GM18517 (cell line): Measurements from ENCODE around the gene EPHB4.
"Not testable (repeated sequence)": the region's sequence is repeated elsewhere in the genome, so short reads cannot be mapped to it uniquely, and the experiment has no call there.

Source experiments
- ATAC-seq: cut with Tn5 transposase; IDR thresholded peaks from one replicate; pipeline ENCODE4 v1.9.1; 2021; ENCODE audit warnings: mild to moderate bottlenecking, moderate library complexity; ENCODE audit not compliant: unreplicated experiment

EPHB4 gene

DNA sequence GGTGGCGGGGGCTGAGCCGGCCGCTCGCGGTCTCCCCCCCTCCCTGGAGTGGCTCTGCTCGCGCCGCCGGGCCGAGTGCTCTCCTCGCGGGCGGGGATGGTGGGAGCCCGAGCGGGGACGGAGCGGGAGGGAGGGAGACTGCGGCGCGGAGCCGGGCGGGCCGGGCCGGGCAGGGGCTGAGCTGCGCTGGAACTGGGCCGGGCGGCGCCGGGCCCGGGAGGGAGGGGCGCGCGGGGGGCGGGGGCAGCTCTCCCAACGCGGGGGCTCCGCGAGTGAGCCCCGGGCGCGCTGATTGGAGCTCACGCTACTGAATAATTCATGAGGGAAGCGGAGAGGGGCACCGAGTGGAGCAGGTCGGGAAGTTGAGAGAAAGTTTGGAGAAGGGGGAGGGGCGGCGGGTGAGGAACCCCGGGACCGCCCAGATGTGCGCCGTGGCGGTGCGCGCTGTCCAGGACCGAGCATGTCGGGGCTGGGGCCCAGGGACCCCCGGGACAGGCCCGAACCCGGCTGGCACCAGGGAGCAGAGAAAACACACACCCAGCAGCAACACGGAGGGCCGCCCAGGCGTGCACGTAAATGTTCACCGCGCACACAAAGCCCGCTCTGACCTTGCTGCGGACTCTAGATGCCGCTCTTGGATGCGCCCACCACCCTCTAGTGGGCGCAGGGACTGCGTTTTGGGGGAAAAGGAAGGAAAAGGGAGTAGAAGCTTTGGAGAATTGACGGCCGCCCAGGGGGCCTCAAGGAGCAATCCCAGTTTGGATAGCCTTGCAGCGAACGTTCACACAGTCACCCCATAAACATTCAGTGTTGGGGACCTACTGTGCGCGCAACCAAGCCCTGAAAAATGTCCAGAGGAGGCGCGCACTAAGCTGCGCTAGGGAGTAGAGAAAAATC is at the start of gene EPHB4:
Gene EPHB4 (minus strand): TSS at position 194 of the 897 bp plus-strand sequence. CDS start 493 bp downstream, outside the sequence.
- ATAC-seq = no peak

DNA sequence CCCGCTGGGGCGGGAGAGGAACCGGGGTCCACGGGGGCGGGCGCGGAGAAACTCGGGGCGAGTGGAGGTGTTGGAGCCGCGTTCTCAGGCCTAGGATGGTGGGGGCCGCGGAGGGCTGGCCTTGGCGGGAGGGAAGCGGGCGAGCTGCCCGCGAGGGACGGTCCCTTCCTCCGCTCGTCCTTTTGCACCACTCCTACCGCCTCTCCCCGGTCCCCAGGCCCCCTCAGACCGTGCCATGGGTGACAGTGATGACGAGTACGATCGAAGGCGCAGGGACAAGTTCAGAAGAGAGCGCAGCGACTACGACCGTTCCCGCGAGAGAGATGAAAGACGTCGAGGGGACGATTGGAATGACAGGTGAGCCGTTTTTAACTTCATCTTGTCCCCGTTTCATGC is 48.0 kb upstream of the EPHB4 start:
- no peak for ATAC-seq

DNA sequence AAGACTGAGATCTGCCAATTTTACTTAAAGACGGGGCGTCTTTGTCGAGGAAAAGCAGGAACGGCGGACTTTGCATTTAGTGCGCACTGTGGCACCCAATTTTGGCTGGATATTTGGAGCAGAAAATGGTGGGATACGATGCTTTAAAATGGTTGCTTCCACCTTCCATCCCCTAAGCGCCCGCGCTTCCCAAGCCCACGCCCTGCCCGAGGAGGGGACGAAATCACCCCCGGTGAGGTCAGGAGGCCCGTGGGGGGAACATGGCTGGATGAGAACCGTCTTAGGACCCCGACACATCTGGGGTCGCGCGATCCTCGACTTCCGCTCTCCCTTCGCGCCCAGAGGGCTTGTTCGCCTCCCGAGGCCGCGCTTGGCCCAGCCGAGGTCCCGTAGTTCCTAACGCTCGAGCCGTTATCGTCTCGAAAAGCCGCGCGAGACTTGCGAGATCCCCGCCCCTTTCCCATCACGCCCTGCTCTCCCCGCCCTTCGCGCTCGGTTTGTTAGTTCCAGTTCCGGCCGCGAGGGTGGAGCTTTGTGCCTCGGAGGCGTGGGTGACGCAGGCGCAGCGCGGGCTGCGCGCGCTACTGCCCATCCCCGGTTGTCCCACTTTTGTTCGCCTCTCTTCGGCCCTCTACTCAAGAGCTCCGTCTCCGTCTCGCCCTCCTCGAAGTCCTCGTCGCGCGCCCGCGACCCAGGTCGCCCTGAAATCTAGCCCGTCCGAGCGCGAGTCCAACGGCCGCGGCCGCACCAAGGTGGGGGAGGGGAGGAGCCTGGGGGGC is 47.4 kb upstream of the EPHB4 start, which contains the start of gene SRRT:
Gene SRRT (plus strand): TSS at position 527 of the 779 bp plus-strand sequence. CDS start 488 bp downstream, outside the sequence.
- peak; percentile 70 for ATAC-seq

DNA sequence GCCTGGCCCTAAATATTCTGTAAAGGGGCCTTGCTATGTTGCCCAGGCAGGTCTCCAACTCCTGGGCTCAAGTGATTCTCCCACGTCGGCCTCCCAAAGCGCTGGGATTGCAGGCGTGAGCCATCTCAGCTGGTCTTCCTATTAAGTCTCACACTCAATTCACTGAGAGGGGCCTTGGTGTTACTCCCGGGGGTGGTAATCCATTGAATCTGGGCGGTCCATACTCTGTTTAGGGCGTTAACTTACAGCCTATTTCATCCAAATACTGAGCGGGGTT is 46.9 kb upstream of the EPHB4 start:
- ATAC-seq = no peak

DNA sequence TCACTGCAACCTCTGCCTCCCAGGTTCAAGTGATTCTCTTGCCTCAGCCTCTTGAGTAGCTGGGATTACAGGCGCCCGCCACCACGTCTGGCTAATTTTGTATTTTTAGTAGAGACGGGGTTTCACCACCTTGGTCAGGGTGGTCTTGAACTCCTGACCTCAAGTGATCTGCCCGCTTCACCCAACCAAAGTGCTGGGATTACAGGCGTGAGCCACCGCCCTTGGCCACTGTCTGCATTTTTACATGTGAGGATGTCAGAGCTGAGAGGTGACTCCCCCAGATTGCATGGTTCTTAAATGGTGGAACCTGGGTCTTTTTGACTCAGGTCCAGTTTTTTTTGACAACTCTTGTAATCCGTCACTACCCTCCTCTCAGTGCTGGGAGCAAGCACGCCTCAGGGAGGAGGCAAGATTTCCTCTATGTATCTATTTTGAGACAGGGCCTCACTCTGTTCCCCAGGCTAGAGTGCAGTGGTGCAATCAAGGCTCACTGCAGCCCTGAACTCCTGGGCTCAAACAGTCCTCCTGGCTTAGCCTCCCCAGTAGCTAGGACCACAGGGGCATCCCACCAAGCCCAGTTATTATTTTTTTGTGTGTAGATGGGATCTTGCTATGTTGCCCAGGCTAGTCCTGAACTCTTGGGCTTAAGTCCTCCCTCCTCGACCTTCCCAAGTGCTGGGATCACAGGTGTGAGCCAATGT is 46.4 kb upstream of the EPHB4 start:
- ATAC-seq = no peak

DNA sequence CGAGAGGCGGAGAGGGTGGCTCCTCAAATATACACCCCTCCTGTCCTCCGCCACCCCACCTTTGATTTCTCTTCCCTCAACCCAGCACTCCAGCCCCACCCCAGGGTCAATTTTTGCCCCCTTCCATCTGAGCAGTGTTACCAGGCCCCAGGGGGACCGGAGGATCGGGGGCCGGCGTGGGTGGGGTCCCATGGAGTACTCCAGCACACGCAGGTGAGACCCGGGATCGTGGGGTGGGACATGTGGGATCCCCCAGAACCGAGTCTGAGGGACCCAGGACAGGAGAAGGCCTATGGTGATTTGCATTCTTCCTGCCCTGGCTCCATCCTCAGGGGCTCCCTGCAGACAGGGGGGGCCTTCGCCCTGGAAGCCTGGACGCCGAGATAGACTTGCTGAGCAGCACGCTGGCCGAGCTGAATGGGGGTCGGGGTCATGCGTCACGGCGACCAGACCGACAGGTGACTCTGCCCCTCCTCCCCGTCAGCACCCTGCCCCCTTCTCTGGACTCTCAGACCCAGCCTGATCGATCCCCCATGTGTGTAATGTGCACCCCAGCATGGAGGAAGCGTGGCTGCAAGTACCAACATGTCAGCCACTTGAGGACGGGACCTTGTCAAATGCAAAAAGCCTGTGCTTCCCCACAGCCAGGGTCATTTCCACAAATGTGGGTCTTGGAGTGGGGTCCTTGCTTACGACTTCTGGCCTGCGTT is 40.6 kb upstream of the EPHB4 start:
- no peak for ATAC-seq

DNA sequence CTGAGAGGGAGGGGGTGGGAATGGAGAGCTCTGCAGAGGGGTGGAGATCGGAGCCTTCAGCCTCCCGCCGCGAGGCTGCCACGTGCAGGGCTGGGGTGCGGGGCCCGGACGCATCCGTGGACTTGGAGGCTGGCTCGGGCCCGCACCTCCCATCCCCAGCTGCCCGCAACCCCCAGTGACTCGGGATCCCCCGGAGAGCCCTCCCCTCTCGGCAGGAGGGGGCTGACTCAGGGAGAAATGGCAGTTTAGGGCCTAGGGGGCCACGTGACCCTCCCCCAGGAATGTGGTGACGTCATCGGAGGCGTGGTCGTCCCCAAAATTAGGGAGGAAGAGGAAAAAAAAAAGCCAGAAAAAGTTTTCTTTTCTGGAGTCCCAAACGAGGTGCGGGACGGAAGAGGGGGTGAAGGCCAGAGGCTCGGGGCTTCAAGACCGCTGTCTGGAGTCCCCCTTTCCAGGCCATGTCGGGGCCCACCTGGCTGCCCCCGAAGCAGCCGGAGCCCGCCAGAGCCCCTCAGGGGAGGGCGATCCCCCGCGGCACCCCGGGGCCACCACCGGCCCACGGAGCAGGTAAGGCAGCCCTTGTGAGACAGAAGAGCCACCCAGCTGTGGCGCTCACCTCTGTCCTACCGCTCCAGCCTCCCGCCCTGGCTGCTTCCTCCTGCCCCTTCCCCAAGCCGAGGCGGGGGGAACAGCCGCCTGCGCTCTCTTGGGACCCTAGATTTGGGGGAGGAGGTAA is 39.9 kb upstream of the EPHB4 start, which contains the start of gene TRIP6:
Gene TRIP6 (plus strand): TSS at position 348 of the 736 bp plus-strand sequence. CDS start 111 bp downstream, at position 459.
- ATAC-seq = no peak

DNA sequence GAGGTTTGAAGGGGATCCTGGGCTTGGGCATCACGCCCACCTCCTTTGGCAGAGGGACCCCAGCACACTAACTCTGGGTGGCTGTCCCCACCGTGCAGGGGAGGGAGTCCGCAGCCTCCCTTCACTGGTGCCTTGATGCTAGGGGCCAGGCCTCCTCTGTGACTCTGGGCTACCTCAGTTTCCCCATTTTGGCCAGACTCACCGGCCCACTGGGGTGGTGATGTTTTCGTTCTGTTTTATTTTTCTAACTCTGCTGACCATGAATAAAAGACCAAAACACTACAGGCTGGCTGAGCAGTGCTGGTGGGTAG is 39.4 kb upstream of the EPHB4 start:
- no peak for ATAC-seq

DNA sequence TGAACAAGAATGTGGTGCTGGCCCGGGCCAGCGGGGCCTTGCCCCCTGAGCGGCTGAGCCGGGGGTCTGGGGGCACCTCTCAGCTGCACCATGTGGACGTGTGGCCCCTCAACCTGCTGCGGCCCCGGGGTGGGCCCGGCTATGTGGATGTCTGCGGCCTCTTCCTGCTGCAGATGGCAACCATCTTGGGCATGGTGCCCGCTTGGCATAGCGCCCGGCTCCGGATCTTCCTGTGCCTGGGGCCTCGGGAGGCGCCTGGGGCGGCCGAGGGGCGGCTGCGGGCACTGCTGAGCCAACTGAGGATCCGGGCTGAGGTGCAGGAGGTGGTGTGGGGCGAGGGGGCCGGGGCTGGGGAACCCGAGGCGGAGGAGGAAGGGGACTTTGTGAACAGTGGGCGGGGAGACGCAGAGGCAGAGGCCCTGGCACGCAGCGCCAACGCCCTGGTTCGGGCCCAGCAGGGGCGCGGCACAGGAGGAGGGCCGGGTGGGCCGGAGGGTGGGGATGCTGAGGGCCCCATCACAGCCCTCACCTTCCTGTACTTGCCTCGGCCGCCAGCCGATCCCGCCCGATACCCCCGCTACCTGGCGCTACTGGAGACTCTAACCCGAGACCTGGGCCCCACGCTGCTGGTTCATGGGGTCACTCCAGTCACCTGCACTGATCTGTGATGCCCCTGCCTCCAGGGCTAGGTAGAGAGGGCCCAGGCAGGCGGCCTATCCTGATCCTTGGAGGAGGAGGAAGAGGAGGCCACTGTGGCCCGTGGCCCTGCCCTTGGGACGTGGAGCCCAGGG is 38.8 kb upstream of the EPHB4 start:
- ATAC-seq = no peak

DNA sequence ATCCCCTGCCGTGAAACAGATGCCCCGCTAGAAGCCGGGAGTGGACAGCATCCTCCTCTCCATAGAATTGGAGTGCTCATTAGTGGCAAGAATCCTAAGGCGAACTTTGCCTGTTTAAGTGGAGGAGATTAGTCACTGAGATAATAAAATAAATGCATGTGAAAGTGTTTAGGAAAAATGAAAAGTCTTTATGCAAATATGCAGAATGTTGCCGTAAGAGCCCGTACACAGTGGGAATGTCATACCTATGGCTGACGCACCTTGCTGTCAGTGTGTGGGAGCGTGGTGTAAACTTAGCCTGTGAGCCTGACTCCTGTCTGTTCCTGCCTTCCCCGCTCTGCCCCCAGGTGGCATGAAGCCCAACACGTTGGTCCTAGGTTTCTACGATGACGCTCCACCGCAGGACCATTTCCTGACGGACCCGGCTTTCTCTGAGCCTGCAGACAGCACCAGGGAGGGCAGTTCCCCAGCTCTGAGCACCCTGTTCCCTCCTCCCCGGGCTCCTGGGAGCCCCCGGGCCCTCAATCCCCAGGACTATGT is 38.1 kb upstream of the EPHB4 start:
- no peak for ATAC-seq

DNA sequence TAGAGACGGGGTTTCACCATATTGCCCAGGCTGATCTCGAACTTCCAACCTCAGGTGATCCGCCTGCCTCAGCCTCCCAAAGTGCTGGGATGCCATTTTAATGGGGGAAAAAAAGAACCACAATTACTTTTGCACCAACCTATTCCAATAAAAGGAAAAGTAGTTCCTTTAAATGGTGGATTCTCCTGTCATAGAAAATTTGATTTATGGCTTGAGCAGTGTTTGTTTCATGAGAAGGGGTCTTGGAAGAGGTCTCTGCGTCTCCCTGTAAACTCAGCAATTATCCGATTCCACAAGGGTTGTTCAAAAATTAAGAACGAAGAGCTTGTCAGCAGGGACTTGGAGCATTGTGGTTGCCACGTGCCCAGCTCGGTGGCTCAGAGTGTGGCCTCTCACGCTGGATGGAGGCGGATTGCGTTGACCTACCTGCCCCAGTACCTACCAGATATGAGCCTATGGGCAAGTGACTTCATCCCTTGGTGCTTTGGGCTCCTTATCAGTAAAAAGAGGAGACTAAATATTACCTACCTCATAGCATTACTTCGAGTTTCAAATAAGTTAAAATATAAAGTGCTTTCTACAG is 37.0 kb upstream of the EPHB4 start:
- ATAC-seq = no peak

DNA sequence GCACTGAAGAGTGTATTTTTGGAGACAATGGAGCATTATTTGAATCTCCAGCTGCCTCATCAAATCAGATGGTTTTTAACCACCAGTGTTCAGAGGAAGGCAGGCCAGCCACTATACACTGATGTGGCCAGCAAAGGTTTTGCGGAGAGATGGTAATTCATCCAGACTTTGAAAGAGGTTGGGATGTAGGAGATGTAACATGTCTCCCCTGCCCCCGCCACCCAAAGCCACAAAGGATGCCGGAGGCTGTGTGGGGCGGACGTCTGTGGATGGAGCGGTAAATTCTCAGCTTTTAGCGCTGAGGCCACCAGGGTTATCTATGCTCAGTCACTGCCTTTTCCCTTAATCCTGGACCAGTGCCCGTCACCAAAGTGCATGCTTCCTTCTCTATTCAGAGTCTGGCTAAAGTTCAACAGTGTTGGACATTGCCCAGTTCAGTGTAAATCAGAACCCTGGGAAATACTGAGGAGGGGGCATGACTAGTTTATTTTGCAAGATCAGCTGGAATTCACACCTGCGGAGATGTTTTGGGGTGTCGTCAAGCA is 36.2 kb upstream of the EPHB4 start:
- ATAC-seq = no peak

DNA sequence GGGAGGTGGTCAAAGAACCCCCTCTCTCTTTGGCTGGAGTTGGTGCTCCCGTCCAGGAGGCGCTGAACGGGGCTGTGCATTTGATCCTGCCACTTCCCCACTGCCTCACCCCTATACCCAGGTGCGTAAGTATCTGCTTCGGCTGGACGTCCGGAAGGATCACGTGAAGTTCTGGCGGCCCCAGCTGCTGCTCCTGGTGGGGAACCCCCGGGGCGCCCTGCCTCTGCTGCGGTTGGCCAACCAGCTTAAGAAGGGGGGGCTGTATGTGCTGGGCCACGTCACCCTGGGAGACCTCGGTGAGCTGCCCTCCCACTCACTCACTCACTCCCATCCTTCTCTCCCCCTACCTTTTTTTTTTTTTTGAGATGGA is 34.3 kb upstream of the EPHB4 start:
- ATAC-seq = no peak

DNA sequence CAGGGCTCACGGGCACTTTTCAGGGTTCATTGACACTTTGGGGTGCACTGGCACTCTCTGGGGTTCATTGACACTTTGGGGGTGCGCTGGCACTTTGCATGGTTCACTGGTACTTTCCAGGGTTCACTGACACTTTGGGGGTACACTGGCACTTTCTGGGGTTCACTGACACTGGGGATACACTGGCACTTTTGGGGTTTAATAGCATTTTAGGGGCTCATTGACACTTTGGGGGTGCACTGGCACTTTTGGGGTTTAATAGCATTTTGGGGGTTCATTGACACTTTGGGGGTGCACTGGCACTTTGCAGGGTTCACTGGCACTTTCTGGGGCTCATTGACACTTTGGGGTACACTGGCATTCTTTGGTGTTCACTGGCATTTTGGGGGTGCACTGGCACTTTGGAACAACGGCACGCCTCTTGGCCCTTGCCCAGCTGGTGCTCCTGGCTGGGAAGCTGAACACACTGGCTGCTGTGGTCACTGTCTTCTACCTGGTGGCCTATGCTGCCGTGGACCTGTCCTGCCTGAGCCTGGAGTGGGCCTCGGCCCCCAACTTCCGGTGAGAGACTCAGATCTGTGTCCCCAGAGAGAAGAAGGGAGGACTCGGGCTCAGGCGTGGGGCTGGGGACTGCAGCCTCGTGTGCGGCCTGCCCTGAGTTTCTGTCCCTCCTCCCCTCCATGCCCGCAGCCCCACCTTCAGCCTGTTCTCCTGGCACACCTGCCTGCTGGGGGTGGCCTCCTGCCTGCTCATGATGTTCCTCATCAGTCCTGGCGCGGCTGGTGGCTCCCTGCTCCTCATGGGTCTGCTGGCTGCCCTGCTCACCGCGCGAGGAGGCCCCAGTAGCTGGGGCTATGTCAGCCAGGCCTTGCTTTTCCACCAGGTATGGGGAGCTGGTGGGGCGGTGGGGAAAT is 33.6 kb upstream of the EPHB4 start:
- ATAC-seq = no peak

DNA sequence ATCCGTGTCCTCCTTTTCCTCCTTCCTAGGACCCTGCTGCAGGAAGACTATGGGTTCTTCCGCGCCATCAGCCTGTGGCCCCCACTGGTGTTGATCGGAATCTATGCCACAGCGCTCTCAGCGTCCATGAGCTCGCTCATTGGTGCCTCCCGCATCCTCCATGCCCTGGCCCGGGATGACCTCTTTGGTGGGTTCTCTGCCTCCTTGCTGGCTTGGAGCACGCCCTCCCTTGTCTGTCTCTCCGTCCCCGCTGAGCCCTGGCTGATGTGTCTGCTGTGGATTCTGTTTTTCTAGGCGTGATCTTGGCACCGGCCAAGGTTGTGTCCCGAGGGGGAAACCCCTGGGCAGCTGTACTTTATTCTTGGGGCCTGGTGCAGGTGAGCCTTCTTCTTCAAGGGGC is 32.5 kb upstream of the EPHB4 start:
- ATAC-seq = no peak

DNA sequence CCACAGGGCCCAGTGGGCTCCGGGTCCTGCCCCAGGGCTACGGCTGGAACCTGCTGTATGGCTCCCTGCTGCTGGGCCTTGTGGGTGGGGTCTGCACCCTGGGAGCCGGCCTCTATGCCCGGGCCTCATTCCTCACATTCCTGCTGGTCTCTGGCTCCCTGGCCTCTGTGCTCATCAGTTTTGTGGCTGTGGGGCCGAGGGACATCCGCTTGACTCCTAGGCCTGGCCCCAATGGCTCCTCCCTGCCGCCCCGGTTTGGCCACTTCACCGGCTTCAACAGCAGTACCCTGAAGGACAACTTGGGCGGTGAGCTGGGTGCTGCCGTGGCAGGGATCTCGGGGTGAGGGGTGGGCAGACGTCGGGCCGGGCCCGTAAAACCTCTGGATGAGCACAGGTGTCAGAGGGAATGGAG is 29.6 kb upstream of the EPHB4 start:
- no peak for ATAC-seq

DNA sequence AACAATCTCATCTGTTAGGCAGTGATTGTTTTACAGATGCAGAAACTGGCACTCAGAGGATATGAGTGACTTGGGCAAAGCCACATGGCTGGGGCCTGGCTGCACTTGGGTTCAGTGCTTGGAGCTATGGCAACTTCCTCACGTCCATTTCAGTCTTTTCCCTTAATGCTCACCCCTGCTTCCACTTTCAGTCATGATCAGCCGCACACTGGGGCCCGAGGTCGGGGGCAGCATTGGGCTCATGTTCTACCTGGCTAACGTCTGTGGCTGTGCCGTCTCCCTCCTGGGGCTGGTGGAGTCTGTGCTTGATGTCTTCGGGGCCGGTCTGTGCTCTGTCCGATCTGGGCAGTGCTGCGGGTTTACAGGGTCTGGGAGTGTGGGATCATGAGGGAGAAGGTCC is 28.2 kb upstream of the EPHB4 start:
- ATAC-seq = no peak

DNA sequence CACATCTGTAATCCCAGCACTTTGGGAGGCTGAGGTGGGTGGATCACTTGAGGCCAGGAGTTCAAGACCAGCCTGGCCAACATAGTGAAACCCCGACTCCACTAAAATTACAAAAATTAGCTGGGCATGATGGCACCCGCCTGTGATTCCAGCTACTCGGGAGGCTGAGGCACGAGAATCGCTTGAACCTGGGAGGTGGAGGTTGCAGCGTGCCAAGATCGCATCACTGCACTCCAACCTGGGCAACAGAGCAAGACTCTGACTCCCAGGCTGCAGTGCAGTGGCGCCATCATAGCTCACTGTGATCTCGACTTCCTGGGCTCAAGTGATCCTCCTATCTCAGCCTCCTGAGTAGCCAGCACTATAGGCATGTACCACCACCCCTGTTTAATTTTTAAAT is 27.6 kb upstream of the EPHB4 start:
- ATAC-seq = not testable (repeated sequence)
